Measurements from ENCODE around the gene GALNT18.

- no peak for TF ChIP-seq CTCF (conservative IDR thresholded peaks at IDR 0.05; ENCODE audit: low read depth, low read length)
- TF ChIP-seq CEBPB (IDR thresholded peaks at IDR 0.05; ENCODE audit: low read depth, low read length) = no peak
- no peak for TF ChIP-seq BHLHE40 (IDR thresholded peaks at IDR 0.05; ENCODE audit: low read depth, low read length)
- TF ChIP-seq RFX5 (IDR thresholded peaks at IDR 0.05; ENCODE audit: low read depth, low read length) = no peak
- TF ChIP-seq POLR2A (IDR thresholded peaks at IDR 0.05; ENCODE audit: low read depth, low read length) = no peak
- no peak for TF ChIP-seq RAD21 (IDR thresholded peaks at IDR 0.05; ENCODE audit: low read length)
- no peak for TF ChIP-seq USF2 (IDR thresholded peaks at IDR 0.05; ENCODE audit: low read depth, low read length)
- no peak for TF ChIP-seq MAZ (IDR thresholded peaks at IDR 0.05; ENCODE audit: borderline replicate concordance, low read depth, low read length)
Measured at GRCh38 chr11:11324090-11324489, 297.7 kb downstream of the GALNT18 start.

Data from IMR-90 (cell line).